Effector memory CD8-positive, alpha-beta T cell (primary cell): ENCODE results near the gene SPNS3.

ENCODE experiments used
- ATAC-seq: fragments of 150-1000 bp; cut with Tn5 transposase; replicated peaks from 2 replicates; pipeline ENCODE4 v1.10.0; 2021; ENCODE audit warnings: mild to moderate bottlenecking, moderate library complexity
- DNase-seq, 3 experiments: peaks; one replicate each; pipeline ENCODE4 v3.0.0; 2021
- H3K27ac Mint-ChIP-seq, 2 donors: one replicate each; pipeline ENCODE4 v1.8.0; 2022; ENCODE audit warnings: mild to moderate bottlenecking in 2 of 2, mixed read lengths in 2 of 2, moderate library complexity in 2 of 2
- H3K27me3 Mint-ChIP-seq, 2 donors: one replicate each; pipeline ENCODE4 v1.8.0; 2022; ENCODE audit warnings: mixed read lengths in 2 of 2
- H3K36me3 Mint-ChIP-seq: one replicate; pipeline ENCODE4 v1.8.0; 2022; ENCODE audit warnings: mild to moderate bottlenecking, moderate library complexity, mixed read lengths; ENCODE audit not compliant: insufficient read depth
- H3K4me1 Mint-ChIP-seq, 2 donors: one replicate each; pipeline ENCODE4 v1.8.0; 2022; ENCODE audit warnings: low read depth in 2 of 2, mixed read lengths in 2 of 2
- H3K4me3 Mint-ChIP-seq, 2 donors: one replicate each; pipeline ENCODE4 v1.8.0; 2022; ENCODE audit warnings: mild to moderate bottlenecking in 2 of 2, mixed read lengths in 2 of 2, moderate library complexity in 2 of 2
- H3K9me3 Mint-ChIP-seq, 2 donors: one replicate each; pipeline ENCODE4 v1.8.0; 2022; ENCODE audit warnings: mixed read lengths in 2 of 2

SPNS3 gene

GRCh38 chr17:4530799-4531730 is 97.3 kb downstream of the SPNS3 start:
- Mint-ChIP-seq H3K4me3 (no peak overlapping the region), H3K27me3 (peaks cover 0 to 9% of the 10 kb centered on the region in 2 donors), H3K36me3 (peaks cover 8% of the 10 kb centered on the region), H3K4me1 (peaks cover 0 to 8% of the 10 kb centered on the region in 2 donors), H3K9me3 (no peaks in the 10 kb centered on the region), H3K27ac (no peak overlapping the region)
- ATAC-seq, result no peak
- DNase-seq, result no peak

GRCh38 chr17:4531988-4532736 is 98.4 kb downstream of the SPNS3 start:
- Mint-ChIP-seq H3K4me1 (peaks cover 0 to 8% of the 10 kb centered on the region in 2 donors), H3K27me3 (peaks cover 0 to 9% of the 10 kb centered on the region in 2 donors), H3K4me3 (no peak overlapping the region), H3K27ac (no peak overlapping the region), H3K36me3 (peaks cover 8% of the 10 kb centered on the region), H3K9me3 (no peaks in the 10 kb centered on the region)
- no peak for DNase-seq
- no peak for ATAC-seq

GRCh38 chr17:4532860-4533522 is 99.3 kb downstream of the SPNS3 start:
- Mint-ChIP-seq H3K9me3 (no peaks in the 10 kb centered on the region), H3K27ac (peak overlapping the region; percentile 49 to 87), H3K27me3 (peaks cover 0 to 9% of the 10 kb centered on the region in 2 donors), H3K4me1 (peaks cover 0 to 8% of the 10 kb centered on the region in 2 donors), H3K4me3 (no peak overlapping the region), H3K36me3 (peaks cover 8% of the 10 kb centered on the region)
- DNase-seq, result no peak
- no peak for ATAC-seq

- Mint-ChIP-seq H3K9me3 (no peaks in the 10 kb centered on the region), H3K4me3 (no peak overlapping the region), H3K36me3 (peaks cover 8% of the 10 kb centered on the region), H3K27ac (peak overlapping the region; percentile 49 to 87), H3K4me1 (peaks cover 0 to 8% of the 10 kb centered on the region in 2 donors), H3K27me3 (peaks cover 0 to 9% of the 10 kb centered on the region in 2 donors)
- DNase-seq (no peak), ATAC-seq (no peak)
Observed at GRCh38 chr17:4533523-4534504, 100.1 kb downstream of the SPNS3 start.

GRCh38 chr17:4534515-4534914 is 100.8 kb downstream of the SPNS3 start:
- no peak overlapping the region for H3K27ac Mint-ChIP-seq
- no peak overlapping the region for H3K4me3 Mint-ChIP-seq
- H3K4me1 Mint-ChIP-seq, result peaks cover 0 to 8% of the 10 kb centered on the region in 2 donors
- DNase-seq, result no peak
- H3K36me3 Mint-ChIP-seq, result peaks cover 10% of the 10 kb centered on the region
- H3K9me3 Mint-ChIP-seq, result no peaks in the 10 kb centered on the region
- no peak for ATAC-seq
- H3K27me3 Mint-ChIP-seq, result peaks cover 0 to 9% of the 10 kb centered on the region in 2 donors

- Mint-ChIP-seq H3K27ac (peak overlapping the region; percentile 41 to 51), H3K4me1 (peaks cover 0 to 8% of the 10 kb centered on the region in 2 donors), H3K36me3 (peaks cover 13% of the 10 kb centered on the region), H3K9me3 (no peaks in the 10 kb centered on the region), H3K4me3 (no peak overlapping the region), H3K27me3 (peaks cover 0 to 9% of the 10 kb centered on the region in 2 donors)
- no peak for ATAC-seq
- DNase-seq, result no peak
Observed at GRCh38 chr17:4534928-4535666, 101.4 kb downstream of the SPNS3 start.

GRCh38 chr17:4535667-4536258 is 102.0 kb downstream of the SPNS3 start:
- H3K27me3 Mint-ChIP-seq, result peaks cover 0 to 9% of the 10 kb centered on the region in 2 donors
- H3K4me3 Mint-ChIP-seq, result no peak overlapping the region
- peak overlapping the region; percentile 41 to 51 for H3K27ac Mint-ChIP-seq
- peaks cover 19% of the 10 kb centered on the region for H3K36me3 Mint-ChIP-seq
- ATAC-seq (no peak), DNase-seq (no peak)
- H3K4me1 Mint-ChIP-seq, result peaks cover 0 to 8% of the 10 kb centered on the region in 2 donors
- H3K9me3 Mint-ChIP-seq, result no peaks in the 10 kb centered on the region

GRCh38 chr17:4536259-4536741 is 102.6 kb downstream of the SPNS3 start:
- H3K36me3 Mint-ChIP-seq, result peaks cover 21% of the 10 kb centered on the region
- H3K4me1 Mint-ChIP-seq, result peaks cover 0 to 8% of the 10 kb centered on the region in 2 donors
- H3K9me3 Mint-ChIP-seq, result no peaks in the 10 kb centered on the region
- peak overlapping the region in 1 of 2 donors; percentile 67 for H3K27ac Mint-ChIP-seq
- no peak for DNase-seq
- peaks cover 0 to 9% of the 10 kb centered on the region in 2 donors for H3K27me3 Mint-ChIP-seq
- no peak for ATAC-seq
- H3K4me3 Mint-ChIP-seq, result no peak overlapping the region

GRCh38 chr17:4536742-4537411 is 103.1 kb downstream of the SPNS3 start:
- no peak for ATAC-seq
- Mint-ChIP-seq H3K36me3 (peaks cover 21% of the 10 kb centered on the region), H3K27me3 (peaks cover 0 to 9% of the 10 kb centered on the region in 2 donors), H3K4me1 (peaks cover 0 to 8% of the 10 kb centered on the region in 2 donors), H3K27ac (peak overlapping the region; percentile 5 to 67), H3K9me3 (no peaks in the 10 kb centered on the region), H3K4me3 (no peak overlapping the region)
- DNase-seq, result no peak
